ENCODE results near the gene RAD51B.

GRCh38 chr14:68036202-68036601 is 216.6 kb downstream of the RAD51B start:
- no peak for TF ChIP-seq YY1 (tag by site-specific recombination; IDR thresholded peaks at IDR 0.05)
- no peak for TF ChIP-seq ZNF121 (tag by site-specific recombination; IDR thresholded peaks at IDR 0.05)
- no peak for TF ChIP-seq RBAK (tag by site-specific recombination; IDR thresholded peaks at IDR 0.05)
- TF ChIP-seq PRDM4 (tag by site-specific recombination; IDR thresholded peaks at IDR 0.05) = no peak
- no peak for TF ChIP-seq ZNF624 (tag by site-specific recombination; IDR thresholded peaks at IDR 0.05)
- TF ChIP-seq CTCF (tag by site-specific recombination; IDR thresholded peaks at IDR 0.05) = no peak
- no peak for TF ChIP-seq ZSCAN30 (tag by site-specific recombination; IDR thresholded peaks at IDR 0.05)
- TF ChIP-seq ZNF214 (tag by site-specific recombination; IDR thresholded peaks at IDR 0.05; ENCODE audit: borderline replicate concordance) = no peak
- TF ChIP-seq SP7 (tag by site-specific recombination; IDR thresholded peaks at IDR 0.05) = no peak

Data from HEK293 (cell line).